ENCODE data around the gene DRC7. TPM values are rescaled to one million over a fixed set of nuclear protein-coding genes. Genes with fewer than 3 reads are reported as not detected.

Gene DRC7
- total RNA-seq, 2 donors from 2014 or later, result 1.6 to 1.8 TPM

- Mint-ChIP-seq H3K4me3 (no peak overlapping the region), H3K27ac (no peak overlapping the region), H3K36me3 (ENCODE audit: low read depth) (no peaks in the 10 kb centered on the region), H3K27me3 (ENCODE audit: insufficient read depth) (no peaks in the 10 kb centered on the region), H3K9me3 (no peaks in the 10 kb centered on the region), H3K4me1 (peaks cover 4% of the 10 kb centered on the region)
- Histone ChIP-seq H3K27ac (ENCODE audit: low read depth, low read length) (no peak overlapping the region), H3K4me3 (ENCODE audit: low read length) (no peak overlapping the region), H3K27me3 (ENCODE audit: control insufficient read depth, insufficient read depth, low read length, poor library complexity, severe bottlenecking) (no peaks in the 10 kb centered on the region), H3K36me3 (ENCODE audit: control insufficient read depth, insufficient read depth, low read length) (no peaks in the 10 kb centered on the region), H3K9me3 (ENCODE audit: control insufficient read depth, low read length) (no peaks in the 10 kb centered on the region), H3K9ac (ENCODE audit: extremely low read depth, low read length, poor library complexity, severe bottlenecking) (no peak overlapping the region), H3K4me1 (ENCODE audit: control insufficient read depth, insufficient read depth, low read length) (no peaks in the 10 kb centered on the region)
- no peak for TF ChIP-seq CTCF (conservative IDR thresholded peaks at IDR 0.05)
- DNase-seq, result no peak
- WGBS, 2 experiments (ENCODE audit: insufficient coverage in 1 of 2, insufficient read length in 1 of 2), result 90% methylated on average over 8 to 11 of the region's 11 CpGs
Measured at GRCh38 chr16:57666353-57667047, 28.1 kb upstream of the DRC7 start.

- WGBS, 2 experiments (ENCODE audit: insufficient coverage in 1 of 2, insufficient read length in 1 of 2), result 94 to 95% methylated on average over 3 to 5 of the region's 5 CpGs
- no peak overlapping the region for H3K9ac ChIP-seq (ENCODE audit: extremely low read depth, low read length, poor library complexity, severe bottlenecking)
Measured at GRCh38 chr16:57667048-57667525, 27.5 kb upstream of the DRC7 start.

GRCh38 chr16:57667526-57668262 is 26.9 kb upstream of the DRC7 start:
- Mint-ChIP-seq H3K27ac (no peak overlapping the region), H3K4me1 (peaks cover 4% of the 10 kb centered on the region), H3K9me3 (no peaks in the 10 kb centered on the region), H3K36me3 (ENCODE audit: low read depth) (no peaks in the 10 kb centered on the region), H3K27me3 (ENCODE audit: insufficient read depth) (no peaks in the 10 kb centered on the region), H3K4me3 (no peak overlapping the region)
- H3K27me3 ChIP-seq (ENCODE audit: control insufficient read depth, insufficient read depth, low read length, poor library complexity, severe bottlenecking), result no peaks in the 10 kb centered on the region
- 88% methylated on average over 9 to 17 of the region's 17 CpGs for WGBS, 2 experiments (ENCODE audit: insufficient coverage in 1 of 2, insufficient read length in 1 of 2)
- DNase-seq, result peak; percentile 74
- H3K9me3 ChIP-seq (ENCODE audit: control insufficient read depth, low read length), result no peaks in the 10 kb centered on the region
- H3K4me3 ChIP-seq (ENCODE audit: low read length), result no peak overlapping the region
- H3K27ac ChIP-seq (ENCODE audit: low read depth, low read length), result no peak overlapping the region
- H3K4me1 ChIP-seq (ENCODE audit: control insufficient read depth, insufficient read depth, low read length), result no peaks in the 10 kb centered on the region
- peak; percentile 68 for TF ChIP-seq CTCF (conservative IDR thresholded peaks at IDR 0.05)
- no peak overlapping the region for H3K9ac ChIP-seq (ENCODE audit: extremely low read depth, low read length, poor library complexity, severe bottlenecking)
- no peaks in the 10 kb centered on the region for H3K36me3 ChIP-seq (ENCODE audit: control insufficient read depth, insufficient read depth, low read length)

More at GRCh38 chr16:57667048-57667525, 27.5 kb upstream of the DRC7 start:
- no peak for TF ChIP-seq CTCF (conservative IDR thresholded peaks at IDR 0.05)
- H3K4me1 Mint-ChIP-seq, result peaks cover 4% of the 10 kb centered on the region
- Histone ChIP-seq H3K27ac (ENCODE audit: low read depth, low read length) (no peak overlapping the region), H3K9me3 (ENCODE audit: control insufficient read depth, low read length) (no peaks in the 10 kb centered on the region), H3K36me3 (ENCODE audit: control insufficient read depth, insufficient read depth, low read length) (no peaks in the 10 kb centered on the region), H3K4me3 (ENCODE audit: low read length) (no peak overlapping the region), H3K27me3 (ENCODE audit: control insufficient read depth, insufficient read depth, low read length, poor library complexity, severe bottlenecking) (no peaks in the 10 kb centered on the region), H3K4me1 (ENCODE audit: control insufficient read depth, insufficient read depth, low read length) (no peaks in the 10 kb centered on the region)
- no peaks in the 10 kb centered on the region for H3K9me3 Mint-ChIP-seq
- H3K4me3 Mint-ChIP-seq, result no peak overlapping the region
- no peak for DNase-seq
- no peaks in the 10 kb centered on the region for H3K36me3 Mint-ChIP-seq (ENCODE audit: low read depth)
- no peaks in the 10 kb centered on the region for H3K27me3 Mint-ChIP-seq (ENCODE audit: insufficient read depth)
- H3K27ac Mint-ChIP-seq, result no peak overlapping the region
